GM12878 (cell line): ENCODE data around the gene AGFG1. TPM values are rescaled to one million over a fixed set of nuclear protein-coding genes. Genes with fewer than 3 reads are reported as not detected.

Experiments
- MTA2 ChIP-seq: fragments of 450-650 bp; IDR thresholded peaks from 2 replicates; pipeline ENCODE4 v1.6.1; 2016; ENCODE audit warnings: low read depth, mild to moderate bottlenecking, moderate library complexity
- ZNF24 ChIP-seq: fragments of 450-650 bp; IDR thresholded peaks from 2 replicates; pipeline ENCODE4 v1.6.1; 2017; ENCODE audit warnings: antibody characterized with exemption, mild to moderate bottlenecking
- microRNA-seq: library from miRNA; unstranded; fragments of <30 nt; microRNA quantifications from one replicate; pipeline ENCODE4, GENCODE V29; 2018
- polyA plus RNA-seq, 11 experiments: library from polyadenylated mRNA; depleted of rRNA in 4 of 11; unstranded in 6 of 11; stranded (reverse) in 5 of 11; fragments of >200 nt; fragmentation: Nextera tagmentation in 4 of 11; fragmentation: Illumina TruSeq in 1 of 11; extraction: Ambion mirVana in 4 of 11; extraction: Trizol in 1 of 11; gene quantifications; 1 replicate in 1 of 11; 2 replicates in 10 of 11; pipeline versions ENCODE4 v1.2.1 to v1.2.3, GENCODE V29; 2011 to 2016; ENCODE audit warnings: inconsistent platforms in 2 of 11, missing spikeins in 2 of 11, low read depth in 1 of 11
- total RNA-seq, 4 experiments: library from RNA; depleted of rRNA in 3 of 4; stranded (reverse); fragments of >200 nt in 3 of 4; fragmentation: Illumina TruSeq in 1 of 4; extraction: Trizol in 1 of 4; gene quantifications; 2 replicates each; pipeline versions ENCODE4 v1.2.1 to v1.2.3, GENCODE V29; 2013 to 2021

The AGFG1 gene
- total and polyA plus RNA-seq, 10 of the 15 experiments (the other 5 are each of a cell fraction or from before 2014, with no cell fraction given), result 7.3 to 243 (median 81.7) TPM

- TF ChIP-seq MTA2 (no peak), ZNF24 (no peak)
These were observed 138.2 kb downstream of the AGFG1 start (continued) for GRCh38 chr2:227610123-227610522.

Small RNA genes lying within 50 kb of the gene (microRNA-seq; reads per million reads assigned to microRNA genes)
- 0.56 reads per million for gene MIR5703

Other genes with a start within 250 kb of the AGFG1 start
Only the 7 nearest of the 8 such genes appear.
- 120 and 128 TPM in 2 replicates for gene MFF, start 146.9 kb upstream of the AGFG1 start, total RNA-seq (2014; rRNA removed)
- 107 and 110 TPM in 2 replicates for gene MFF, start 146.9 kb upstream of the AGFG1 start, total RNA-seq (2014; rRNA removed; fragmentation: Illumina TruSeq; extraction: Trizol)
- gene MFF, start 146.9 kb upstream of the AGFG1 start, total RNA-seq (2021), result 68.5 and 72.1 TPM in 2 replicates
- gene MFF, start 146.9 kb upstream of the AGFG1 start, polyA plus RNA-seq (2011; rRNA removed), result 108 and 143 TPM in 2 replicates
- gene MFF, start 146.9 kb upstream of the AGFG1 start, polyA plus RNA-seq (2014; fragmentation: Illumina TruSeq; extraction: Trizol), result 95.0 and 109 TPM in 2 replicates
- 10 to 100 TPM; 19.6 to 35.0 TPM for gene MFF, start 146.9 kb upstream of the AGFG1 start, polyA plus RNA-seq (2014; fragmentation: Nextera tagmentation; extraction: Ambion mirVana)
- 102 and 103 TPM in 2 replicates for gene MFF, start 146.9 kb upstream of the AGFG1 start, polyA plus RNA-seq (2014; rRNA removed)
- gene MFF, start 146.9 kb upstream of the AGFG1 start, polyA plus RNA-seq (2016; fragmentation: Nextera tagmentation; extraction: Ambion mirVana), result 100 to 1,000 TPM; 128 to 131 TPM
- gene TM4SF20, start 92.8 kb upstream of the AGFG1 start, total RNA-seq (2014; rRNA removed), result not detected in 2 replicates
- gene TM4SF20, start 92.8 kb upstream of the AGFG1 start, total RNA-seq (2014; rRNA removed; fragmentation: Illumina TruSeq; extraction: Trizol), result not detected in 2 replicates
- not detected in 2 replicates for gene TM4SF20, start 92.8 kb upstream of the AGFG1 start, total RNA-seq (2021)
- gene TM4SF20, start 92.8 kb upstream of the AGFG1 start, polyA plus RNA-seq (2011; rRNA removed), result 0.03 TPM in 1 of 2 replicates, not detected in the other
- gene TM4SF20, start 92.8 kb upstream of the AGFG1 start, polyA plus RNA-seq (2014; fragmentation: Illumina TruSeq; extraction: Trizol), result not detected in 2 replicates
- gene TM4SF20, start 92.8 kb upstream of the AGFG1 start, polyA plus RNA-seq (2014; fragmentation: Nextera tagmentation; extraction: Ambion mirVana), result under 1 TPM in 1 of 2 experiments, not detected in 1; 0.04 TPM
- gene TM4SF20, start 92.8 kb upstream of the AGFG1 start, polyA plus RNA-seq (2014; rRNA removed), result not detected in 2 replicates
- under 1 TPM in 1 of 2 experiments, not detected in 1; 0.07 TPM for gene TM4SF20, start 92.8 kb upstream of the AGFG1 start, polyA plus RNA-seq (2016; fragmentation: Nextera tagmentation; extraction: Ambion mirVana)
- gene SCYGR1, start 84.2 kb upstream of the AGFG1 start, total RNA-seq (2014; rRNA removed), result not detected in 2 replicates
- gene SCYGR1, start 84.2 kb upstream of the AGFG1 start, total RNA-seq (2014; rRNA removed; fragmentation: Illumina TruSeq; extraction: Trizol), result not detected in 2 replicates
- not detected in 2 replicates for gene SCYGR1, start 84.2 kb upstream of the AGFG1 start, total RNA-seq (2021)
- gene SCYGR1, start 84.2 kb upstream of the AGFG1 start, polyA plus RNA-seq (2011; rRNA removed), result not detected in 2 replicates
- not detected in 2 replicates for gene SCYGR1, start 84.2 kb upstream of the AGFG1 start, polyA plus RNA-seq (2014; fragmentation: Illumina TruSeq; extraction: Trizol)
- gene SCYGR1, start 84.2 kb upstream of the AGFG1 start, polyA plus RNA-seq (2014; fragmentation: Nextera tagmentation; extraction: Ambion mirVana), result not detected
- not detected in 2 replicates for gene SCYGR1, start 84.2 kb upstream of the AGFG1 start, polyA plus RNA-seq (2014; rRNA removed)
- gene SCYGR1, start 84.2 kb upstream of the AGFG1 start, polyA plus RNA-seq (2016; fragmentation: Nextera tagmentation; extraction: Ambion mirVana), result not detected
- gene SCYGR2, start 126.7 kb downstream of the AGFG1 start, total RNA-seq (2014; rRNA removed), result not detected in 2 replicates
- not detected in 2 replicates for gene SCYGR2, start 126.7 kb downstream of the AGFG1 start, total RNA-seq (2014; rRNA removed; fragmentation: Illumina TruSeq; extraction: Trizol)
- not detected in 2 replicates for gene SCYGR2, start 126.7 kb downstream of the AGFG1 start, total RNA-seq (2021)
- gene SCYGR2, start 126.7 kb downstream of the AGFG1 start, polyA plus RNA-seq (2011; rRNA removed), result not detected in 2 replicates
- gene SCYGR2, start 126.7 kb downstream of the AGFG1 start, polyA plus RNA-seq (2014; fragmentation: Illumina TruSeq; extraction: Trizol), result not detected in 2 replicates
- not detected for gene SCYGR2, start 126.7 kb downstream of the AGFG1 start, polyA plus RNA-seq (2014; fragmentation: Nextera tagmentation; extraction: Ambion mirVana)
- not detected in 2 replicates for gene SCYGR2, start 126.7 kb downstream of the AGFG1 start, polyA plus RNA-seq (2014; rRNA removed)
- not detected for gene SCYGR2, start 126.7 kb downstream of the AGFG1 start, polyA plus RNA-seq (2016; fragmentation: Nextera tagmentation; extraction: Ambion mirVana)
- gene SCYGR3, start 142.7 kb downstream of the AGFG1 start, total RNA-seq (2014; rRNA removed), result not detected in 2 replicates
- gene SCYGR3, start 142.7 kb downstream of the AGFG1 start, total RNA-seq (2014; rRNA removed; fragmentation: Illumina TruSeq; extraction: Trizol), result not detected in 2 replicates
- gene SCYGR3, start 142.7 kb downstream of the AGFG1 start, total RNA-seq (2021), result not detected in 2 replicates
- gene SCYGR3, start 142.7 kb downstream of the AGFG1 start, polyA plus RNA-seq (2011; rRNA removed), result not detected in 2 replicates
- gene SCYGR3, start 142.7 kb downstream of the AGFG1 start, polyA plus RNA-seq (2014; fragmentation: Illumina TruSeq; extraction: Trizol), result not detected in 2 replicates
- gene SCYGR3, start 142.7 kb downstream of the AGFG1 start, polyA plus RNA-seq (2014; fragmentation: Nextera tagmentation; extraction: Ambion mirVana), result not detected
- not detected in 2 replicates for gene SCYGR3, start 142.7 kb downstream of the AGFG1 start, polyA plus RNA-seq (2014; rRNA removed)
- not detected for gene SCYGR3, start 142.7 kb downstream of the AGFG1 start, polyA plus RNA-seq (2016; fragmentation: Nextera tagmentation; extraction: Ambion mirVana)
- 0.11 TPM in 1 of 2 replicates, not detected in the other for gene SCYGR4, start 145.3 kb downstream of the AGFG1 start, total RNA-seq (2014; rRNA removed)
- gene SCYGR4, start 145.3 kb downstream of the AGFG1 start, total RNA-seq (2014; rRNA removed; fragmentation: Illumina TruSeq; extraction: Trizol), result not detected in 2 replicates
- gene SCYGR4, start 145.3 kb downstream of the AGFG1 start, total RNA-seq (2021), result not detected in 2 replicates
- not detected in 2 replicates for gene SCYGR4, start 145.3 kb downstream of the AGFG1 start, polyA plus RNA-seq (2011; rRNA removed)
- not detected in 2 replicates for gene SCYGR4, start 145.3 kb downstream of the AGFG1 start, polyA plus RNA-seq (2014; fragmentation: Illumina TruSeq; extraction: Trizol)
- gene SCYGR4, start 145.3 kb downstream of the AGFG1 start, polyA plus RNA-seq (2014; fragmentation: Nextera tagmentation; extraction: Ambion mirVana), result not detected
- gene SCYGR4, start 145.3 kb downstream of the AGFG1 start, polyA plus RNA-seq (2014; rRNA removed), result not detected in 2 replicates
- gene SCYGR4, start 145.3 kb downstream of the AGFG1 start, polyA plus RNA-seq (2016; fragmentation: Nextera tagmentation; extraction: Ambion mirVana), result not detected
- not detected in 2 replicates for gene SCYGR5, start 194.6 kb downstream of the AGFG1 start, total RNA-seq (2014; rRNA removed)
- not detected in 2 replicates for gene SCYGR5, start 194.6 kb downstream of the AGFG1 start, total RNA-seq (2014; rRNA removed; fragmentation: Illumina TruSeq; extraction: Trizol)
- gene SCYGR5, start 194.6 kb downstream of the AGFG1 start, total RNA-seq (2021), result not detected in 2 replicates
- not detected in 2 replicates for gene SCYGR5, start 194.6 kb downstream of the AGFG1 start, polyA plus RNA-seq (2011; rRNA removed)
- gene SCYGR5, start 194.6 kb downstream of the AGFG1 start, polyA plus RNA-seq (2014; fragmentation: Illumina TruSeq; extraction: Trizol), result not detected in 2 replicates
- not detected for gene SCYGR5, start 194.6 kb downstream of the AGFG1 start, polyA plus RNA-seq (2014; fragmentation: Nextera tagmentation; extraction: Ambion mirVana)
- gene SCYGR5, start 194.6 kb downstream of the AGFG1 start, polyA plus RNA-seq (2014; rRNA removed), result not detected in 2 replicates
- not detected for gene SCYGR5, start 194.6 kb downstream of the AGFG1 start, polyA plus RNA-seq (2016; fragmentation: Nextera tagmentation; extraction: Ambion mirVana)